Nephron (organoid): ENCODE results near the gene MITD1.

Source experiments
- H3K27ac Mint-ChIP-seq, 3 experiments: 2 replicates each; pipeline ENCODE4 v1.8.0; 2020; ENCODE audit warnings: mixed read lengths in 3 of 3, mild to moderate bottlenecking in 2 of 3, moderate library complexity in 1 of 3
- H3K27me3 Mint-ChIP-seq: 2 replicates; pipeline ENCODE4 v1.8.0; 2021; ENCODE audit warnings: low read depth, mild to moderate bottlenecking, moderate library complexity, mixed read lengths
- H3K36me3 Mint-ChIP-seq: 2 replicates; pipeline ENCODE4 v1.8.0; 2020; ENCODE audit warnings: low read depth, mixed read lengths
- H3K4me1 Mint-ChIP-seq: 2 replicates; pipeline ENCODE4 v1.8.0; 2020; ENCODE audit warnings: mixed read lengths
- H3K4me3 Mint-ChIP-seq, 3 experiments: 2 replicates each; pipeline ENCODE4 v1.8.0; 2020; ENCODE audit warnings: mild to moderate bottlenecking in 3 of 3, mixed read lengths in 3 of 3, moderate library complexity in 2 of 3
- H3K9me3 Mint-ChIP-seq: 2 replicates; pipeline ENCODE4 v1.8.0; 2020; ENCODE audit warnings: mixed read lengths
- CTCF ChIP-seq, 3 experiments: fragments of 200-600 bp; sonication (generic); IDR thresholded peaks; one replicate each; pipeline ENCODE4 v1.5.0; 2021; ENCODE audit warnings: antibody characterized with exemption in 3 of 3; ENCODE audit not compliant: unreplicated experiment in 3 of 3

The MITD1 gene

DNA sequence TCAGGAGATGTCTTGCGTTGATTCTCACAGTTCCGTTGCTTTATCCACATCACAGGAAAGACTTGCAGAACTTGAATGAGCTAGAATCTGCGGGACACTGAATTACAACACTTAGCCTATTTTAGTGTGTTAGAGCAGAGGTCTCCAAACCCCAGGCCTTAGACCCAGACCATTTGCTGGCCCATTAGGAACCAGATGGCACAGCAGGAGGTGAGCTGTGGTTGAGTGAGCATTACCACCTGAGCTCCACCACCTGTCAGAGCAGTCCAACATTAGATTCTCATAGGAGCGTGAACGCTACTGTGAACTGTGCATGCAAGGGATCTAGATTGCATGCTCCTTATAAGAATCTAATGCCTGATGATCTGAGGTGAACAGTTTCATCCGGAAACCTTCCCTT, 4.0 kb upstream of the MITD1 start:
- Mint-ChIP-seq H3K27ac (no peak overlapping the region), H3K27me3 (no peaks in the 10 kb centered on the region), H3K36me3 (peaks cover 26% of the 10 kb centered on the region), H3K9me3 (no peaks in the 10 kb centered on the region), H3K4me1 (peaks cover 21% of the 10 kb centered on the region), H3K4me3 (no peak overlapping the region)
- no peak for TF ChIP-seq CTCF (IDR thresholded peaks at IDR 0.05; ENCODE audit: unreplicated experiment in 3 of 3)

DNA sequence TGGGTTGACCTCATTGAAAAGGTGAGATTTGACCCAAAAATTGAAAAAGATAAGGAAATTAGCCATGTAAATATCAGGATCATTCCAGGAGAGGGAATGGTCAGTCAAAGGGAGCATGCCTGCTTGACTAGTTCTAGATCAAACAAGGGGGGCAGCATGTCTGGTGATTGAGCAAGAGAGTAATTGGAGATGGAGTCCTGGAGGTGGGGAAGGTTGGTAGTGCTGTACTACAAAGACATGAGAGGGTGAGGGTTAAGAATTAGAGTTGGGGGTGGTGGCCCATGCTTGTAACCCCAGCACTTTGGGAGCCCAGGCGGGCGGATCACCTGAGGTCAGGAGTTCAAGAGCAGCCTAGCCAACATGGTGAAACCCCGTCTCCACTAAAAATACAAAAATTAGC, 2.2 kb upstream of the MITD1 start:
- Mint-ChIP-seq H3K4me3 (peak overlapping the region; percentile 61 to 100 (median 64)), H3K9me3 (no peaks in the 10 kb centered on the region), H3K27me3 (no peaks in the 10 kb centered on the region)

DNA sequence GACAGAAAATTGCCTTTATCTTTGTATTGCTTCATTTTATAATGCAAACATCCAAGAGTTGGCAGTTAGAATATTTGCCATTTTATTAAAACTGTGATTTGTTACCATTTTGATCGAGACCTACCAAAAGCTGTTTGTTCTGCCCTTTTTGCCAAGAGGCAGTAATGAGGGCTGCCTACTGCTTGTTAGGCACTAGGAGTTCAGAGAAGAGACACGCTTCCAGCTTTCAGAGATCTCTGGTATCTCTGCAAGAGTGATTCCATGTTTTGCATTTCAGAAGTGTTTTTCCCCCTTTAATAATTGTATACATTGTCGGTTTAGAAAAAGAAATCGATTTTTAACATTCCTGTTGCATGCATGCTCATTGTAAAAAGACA, 754 bp upstream of the MITD1 start:
- peaks cover 21% of the 10 kb centered on the region for H3K4me1 Mint-ChIP-seq
- H3K27me3 Mint-ChIP-seq: no peaks in the 10 kb centered on the region
- TF ChIP-seq CTCF (IDR thresholded peaks at IDR 0.05; ENCODE audit: unreplicated experiment in 3 of 3): no peak
- H3K27ac Mint-ChIP-seq: peak overlapping the region; percentile 82 to 97 (median 91)
- peaks cover 10% of the 10 kb centered on the region for H3K36me3 Mint-ChIP-seq
- H3K4me3 Mint-ChIP-seq: peak overlapping the region; percentile 98 to 100 (median 100)
- H3K9me3 Mint-ChIP-seq: no peaks in the 10 kb centered on the region

More for the DNA sequence above, 2.2 kb upstream of the MITD1 start:
- no peak for TF ChIP-seq CTCF (IDR thresholded peaks at IDR 0.05; ENCODE audit: unreplicated experiment in 3 of 3)
- H3K36me3 Mint-ChIP-seq: peaks cover 11% of the 10 kb centered on the region
- H3K27ac Mint-ChIP-seq: no peak overlapping the region
- peaks cover 21% of the 10 kb centered on the region for H3K4me1 Mint-ChIP-seq

DNA sequence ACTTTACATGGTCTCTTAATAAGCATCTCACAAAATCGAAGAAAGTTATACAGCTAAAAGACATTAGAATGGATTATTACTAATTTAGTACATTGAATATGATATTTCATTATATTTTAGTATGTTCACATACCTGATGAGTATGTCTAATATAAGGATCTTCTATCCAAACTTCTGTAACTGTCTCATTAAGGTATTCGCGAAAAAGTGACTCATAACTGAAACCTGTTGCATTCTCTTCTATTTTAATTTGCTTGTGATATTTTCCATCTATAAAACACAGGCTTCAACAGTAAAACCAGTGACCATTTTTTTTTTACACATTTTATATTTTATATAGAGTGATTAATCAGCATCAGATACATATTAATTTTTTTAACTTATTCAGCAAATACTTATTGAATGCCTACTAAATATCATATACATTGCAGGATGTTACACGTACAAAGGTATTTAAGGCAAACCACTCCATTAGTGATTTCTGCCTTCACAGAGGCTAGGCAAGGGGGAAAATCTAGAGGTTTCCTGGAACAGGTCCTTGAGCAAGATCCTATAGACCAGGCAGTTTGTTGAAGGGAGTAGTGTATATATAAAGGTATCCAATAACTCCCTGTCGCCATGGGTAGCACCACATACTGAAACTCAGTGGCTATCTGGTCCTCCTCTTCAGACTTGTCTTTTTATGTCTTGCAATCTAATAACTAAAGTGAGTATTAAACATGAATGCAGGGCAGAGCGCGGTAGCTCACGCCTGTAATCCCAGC, 9.3 kb downstream of the MITD1 start:
- Mint-ChIP-seq H3K27ac (no peak overlapping the region), H3K36me3 (peaks cover 34% of the 10 kb centered on the region), H3K27me3 (no peaks in the 10 kb centered on the region), H3K4me3 (no peak overlapping the region), H3K9me3 (no peaks in the 10 kb centered on the region), H3K4me1 (no peaks in the 10 kb centered on the region)
- no peak for TF ChIP-seq CTCF (IDR thresholded peaks at IDR 0.05; ENCODE audit: unreplicated experiment in 3 of 3)

DNA sequence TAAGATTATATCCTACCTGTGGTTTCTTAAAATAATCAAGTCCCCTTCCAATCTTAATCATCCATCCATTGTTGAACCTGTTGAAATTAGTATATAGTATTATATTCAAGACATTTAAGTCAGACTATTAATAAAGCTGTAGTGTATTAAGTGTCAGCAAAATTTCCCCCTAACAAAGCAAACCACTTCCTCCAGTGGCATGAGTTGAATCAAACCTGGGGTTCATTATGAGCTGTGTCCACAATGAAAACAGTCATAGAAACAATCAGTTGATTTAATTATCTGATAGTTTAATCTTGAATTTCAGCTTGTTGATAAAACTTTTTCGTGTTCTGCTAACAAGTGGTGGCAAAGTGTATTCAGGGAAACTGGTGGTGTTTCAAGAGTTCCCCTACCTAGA, 11.3 kb downstream of the MITD1 start:
- H3K4me1 Mint-ChIP-seq: no peaks in the 10 kb centered on the region
- no peaks in the 10 kb centered on the region for H3K27me3 Mint-ChIP-seq

More for the DNA sequence above, 11.3 kb downstream of the MITD1 start:
- no peaks in the 10 kb centered on the region for H3K9me3 Mint-ChIP-seq
- no peak overlapping the region for H3K4me3 Mint-ChIP-seq
- H3K27ac Mint-ChIP-seq: no peak overlapping the region
- H3K36me3 Mint-ChIP-seq: peaks cover 42% of the 10 kb centered on the region
- no peak for TF ChIP-seq CTCF (IDR thresholded peaks at IDR 0.05; ENCODE audit: unreplicated experiment in 3 of 3)
